ENCODE measurements around the gene CCDC57. TPM values are rescaled to one million over a fixed set of nuclear protein-coding genes. Genes with fewer than 3 reads are reported as not detected.
A peak's percentile ranks its signal among the peaks of the same experiment; 100 is the strongest.

The CCDC57 gene
- total RNA-seq, 2 experiments from 2014 or later, result 129 to 135 TPM

GRCh38 chr17:82200135-82200534 lies 12.5 kb downstream of the CCDC57 start:
- no peak for TF ChIP-seq CTCF (IDR thresholded peaks at IDR 0.05)
- no peak for DNase-seq
- ATAC-seq (ENCODE audit: poor library complexity), result no peak
- Mint-ChIP-seq H3K27ac (peak overlapping the region; percentile 84), H3K9me3 (no peaks in the 10 kb centered on the region), H3K4me3 (peak overlapping the region; percentile 26), H3K36me3 (ENCODE audit: low read depth) (peaks cover 14% of the 10 kb centered on the region), H3K4me1 (ENCODE audit: low read depth) (peaks cover 47% of the 10 kb centered on the region), H3K27me3 (no peaks in the 10 kb centered on the region)
- CTCF ChIA-PET, result interaction anchor here (0.9 to 2.3 kb wide), 3 partner anchors 12 to 170 kb away, joined by 3 to 6 read pairs (median 6); partner anchors contain the start of gene CCDC57
- Histone ChIP-seq H3K9me3 (ENCODE audit: control insufficient read depth in 1 of 2, insufficient read depth in 1 of 2, low read length in 2 of 2) (no peaks in the 10 kb centered on the region), H3K36me3 (ENCODE audit: insufficient read depth, low read length) (peaks cover 16% of the 10 kb centered on the region), H3K27ac (ENCODE audit: low read depth in 1 of 2, low read length in 2 of 2) (peak overlapping the region; percentile 5 to 46), H3K27me3 (ENCODE audit: control insufficient read depth in 1 of 2, insufficient read depth in 2 of 2, low read length in 2 of 2) (no peaks in the 10 kb centered on the region), H3K4me1 (ENCODE audit: insufficient read depth, low read length) (peaks cover 41% of the 10 kb centered on the region), H3K4me3 (ENCODE audit: low read length) (no peak overlapping the region)
- POLR2A ChIA-PET, result interaction anchor here (0.9 to 2.1 kb wide), 21 partner anchors 12 to 219 kb away, joined by 3 to 17 read pairs (median 6); partner anchors contain the start of genes CCDC57, CD7, FASN and LRRC45
- intact Hi-C loops (cut with DNase I, micrococcal nuclease), result loop anchor here in 1 of 2 experiments (2.0 to 10.0 kb wide), 4 partner anchors 17 to 95 kb away; no protein-coding TSS in a partner anchor

GRCh38 chr17:82199496-82199895 lies 13.1 kb downstream of the CCDC57 start:
- Mint-ChIP-seq H3K27ac (peak overlapping the region; percentile 55), H3K27me3 (no peaks in the 10 kb centered on the region), H3K4me3 (no peak overlapping the region), H3K36me3 (ENCODE audit: low read depth) (peaks cover 18% of the 10 kb centered on the region), H3K4me1 (ENCODE audit: low read depth) (peaks cover 42% of the 10 kb centered on the region), H3K9me3 (no peaks in the 10 kb centered on the region)
- no peak for DNase-seq
- intact Hi-C loops (cut with DNase I, micrococcal nuclease), result no loop called here
- CTCF ChIA-PET, result interaction anchor here (1.5 kb wide), 1 partner anchor 36 kb away, joined by 6 read pairs; no protein-coding TSS in a partner anchor
- no peak for TF ChIP-seq CTCF (IDR thresholded peaks at IDR 0.05)
- Histone ChIP-seq H3K36me3 (ENCODE audit: insufficient read depth, low read length) (peaks cover 22% of the 10 kb centered on the region), H3K27ac (ENCODE audit: low read depth in 1 of 2, low read length in 2 of 2) (no peak overlapping the region), H3K4me1 (ENCODE audit: insufficient read depth, low read length) (peaks cover 41% of the 10 kb centered on the region), H3K9me3 (ENCODE audit: control insufficient read depth in 1 of 2, insufficient read depth in 1 of 2, low read length in 2 of 2) (no peaks in the 10 kb centered on the region), H3K27me3 (ENCODE audit: control insufficient read depth in 1 of 2, insufficient read depth in 2 of 2, low read length in 2 of 2) (no peaks in the 10 kb centered on the region), H3K4me3 (ENCODE audit: low read length) (no peak overlapping the region)
- POLR2A ChIA-PET, result interaction anchor here (1.3 to 2.1 kb wide), 3 partner anchors 73 to 104 kb away, joined by 5 to 8 read pairs (median 6); no protein-coding TSS in a partner anchor
- ATAC-seq (ENCODE audit: poor library complexity), result no peak

GRCh38 chr17:82198092-82198491 lies 14.6 kb downstream of the CCDC57 start:
- Histone ChIP-seq H3K36me3 (ENCODE audit: insufficient read depth, low read length) (peaks cover 34% of the 10 kb centered on the region), H3K9me3 (ENCODE audit: control insufficient read depth in 1 of 2, insufficient read depth in 1 of 2, low read length in 2 of 2) (no peaks in the 10 kb centered on the region), H3K4me3 (ENCODE audit: low read length) (no peak overlapping the region), H3K27me3 (ENCODE audit: control insufficient read depth in 1 of 2, insufficient read depth in 2 of 2, low read length in 2 of 2) (no peaks in the 10 kb centered on the region), H3K4me1 (ENCODE audit: insufficient read depth, low read length) (peaks cover 41% of the 10 kb centered on the region), H3K27ac (ENCODE audit: low read depth in 1 of 2, low read length in 2 of 2) (no peak overlapping the region)
- no peaks in the 10 kb centered on the region for H3K9me3 Mint-ChIP-seq
- peak overlapping the region; percentile 43 for H3K27ac Mint-ChIP-seq
- no peak overlapping the region for H3K4me3 Mint-ChIP-seq
- intact Hi-C loops (cut with DNase I, micrococcal nuclease), result no loop called here
- ATAC-seq (ENCODE audit: poor library complexity), result no peak
- DNase-seq, result peak in 1 of 14 experiments; percentile 41
- TF ChIP-seq CTCF (IDR thresholded peaks at IDR 0.05), result no peak
- H3K36me3 Mint-ChIP-seq (ENCODE audit: low read depth), result peaks cover 32% of the 10 kb centered on the region
- POLR2A ChIA-PET, result no interaction called here
- H3K4me1 Mint-ChIP-seq (ENCODE audit: low read depth), result peaks cover 40% of the 10 kb centered on the region
- CTCF ChIA-PET, result no interaction called here
- no peaks in the 10 kb centered on the region for H3K27me3 Mint-ChIP-seq

Measured in CD4-positive, alpha-beta T cell (primary cell).